ENCODE measurements around the gene CFAP73. TPM values are rescaled to one million over a fixed set of nuclear protein-coding genes. Genes with fewer than 3 reads are reported as not detected.
A peak's percentile ranks its signal among the peaks of the same experiment; 100 is the strongest.

The CFAP73 gene
- total RNA-seq, 1 experiment from 2014 or later = 0.23 TPM

DNA sequence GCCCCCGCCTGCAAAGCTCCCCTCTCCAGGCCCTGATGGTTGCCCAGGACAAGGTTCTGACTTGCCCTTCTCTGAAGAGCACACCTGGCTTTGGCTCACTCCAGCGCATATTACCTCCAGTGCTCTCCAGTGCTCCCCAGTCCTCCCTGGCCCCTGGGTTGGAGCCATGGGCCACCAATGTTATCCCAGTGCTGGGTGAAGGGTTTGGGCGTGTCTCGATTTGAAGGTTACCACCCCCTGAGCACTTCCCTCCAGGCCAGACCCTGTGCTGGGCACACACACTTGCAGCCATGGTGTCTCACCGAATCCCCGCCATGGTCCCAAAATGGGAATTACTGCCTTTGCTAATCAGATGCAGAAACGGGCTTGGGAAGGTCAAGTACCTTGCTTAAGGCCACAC lies 47.1 kb downstream of the CFAP73 start:
- Mint-ChIP-seq H3K4me1 (ENCODE audit: low read depth, unreplicated experiment) (peaks cover 7% of the 10 kb centered on the region), H3K27me3 (ENCODE audit: insufficient read depth, unreplicated experiment) (no peaks in the 10 kb centered on the region), H3K36me3 (ENCODE audit: insufficient read depth, unreplicated experiment) (peaks cover 28% of the 10 kb centered on the region), H3K9me3 (ENCODE audit: unreplicated experiment) (no peaks in the 10 kb centered on the region), H3K4me3 (ENCODE audit: unreplicated experiment) (no peak overlapping the region), H3K27ac (ENCODE audit: unreplicated experiment) (no peak overlapping the region)
- intact Hi-C loops (cut with micrococcal nuclease; ENCODE audit: unreplicated experiment) = loop anchor here (2.0 to 5.0 kb wide), 5 partner anchors 26 to 231 kb away; partner anchors contain the start of gene PLBD2
- 0 out of 2 replicates have a peak, but pooled peaks cover 1% of the 10 kb centered on the region for H3K36me3 ChIP-seq (ENCODE audit: control insufficient read depth, insufficient read depth, low read length)
- H3K4me1 ChIP-seq = peaks cover 4% of the 10 kb centered on the region; the same call in 1 of the 2 replicates
- H3K9me3 ChIP-seq = no peaks in the 10 kb centered on the region
- BruUV-seq (replicated peaks) = no TSS peak
- no peak overlapping the region for H3K4me3 ChIP-seq (ENCODE audit: low read depth, low read length)
- DNase-seq = no peak
- POLR2A ChIA-PET = no interaction called here
- CTCF ChIA-PET = no interaction called here
- H3K27me3 ChIP-seq (replicated peaks; ENCODE audit: control insufficient read depth, insufficient read depth, low read length) = no peaks in the 10 kb centered on the region
- TF ChIP-seq, protein P1, sequence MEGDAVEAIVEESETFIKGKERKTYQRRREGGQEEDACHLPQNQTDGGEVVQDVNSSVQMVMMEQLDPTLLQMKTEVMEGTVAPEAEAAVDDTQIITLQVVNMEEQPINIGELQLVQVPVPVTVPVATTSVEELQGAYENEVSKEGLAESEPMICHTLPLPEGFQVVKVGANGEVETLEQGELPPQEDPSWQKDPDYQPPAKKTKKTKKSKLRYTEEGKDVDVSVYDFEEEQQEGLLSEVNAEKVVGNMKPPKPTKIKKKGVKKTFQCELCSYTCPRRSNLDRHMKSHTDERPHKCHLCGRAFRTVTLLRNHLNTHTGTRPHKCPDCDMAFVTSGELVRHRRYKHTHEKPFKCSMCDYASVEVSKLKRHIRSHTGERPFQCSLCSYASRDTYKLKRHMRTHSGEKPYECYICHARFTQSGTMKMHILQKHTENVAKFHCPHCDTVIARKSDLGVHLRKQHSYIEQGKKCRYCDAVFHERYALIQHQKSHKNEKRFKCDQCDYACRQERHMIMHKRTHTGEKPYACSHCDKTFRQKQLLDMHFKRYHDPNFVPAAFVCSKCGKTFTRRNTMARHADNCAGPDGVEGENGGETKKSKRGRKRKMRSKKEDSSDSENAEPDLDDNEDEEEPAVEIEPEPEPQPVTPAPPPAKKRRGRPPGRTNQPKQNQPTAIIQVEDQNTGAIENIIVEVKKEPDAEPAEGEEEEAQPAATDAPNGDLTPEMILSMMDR (IDR thresholded peaks at IDR 0.05; ENCODE audit: insufficient read depth in 1 of 2, low read depth in 1 of 2, low read length in 1 of 2, severe bottlenecking in 1 of 2, unreplicated experiment in 1 of 2) = no peak

DNA sequence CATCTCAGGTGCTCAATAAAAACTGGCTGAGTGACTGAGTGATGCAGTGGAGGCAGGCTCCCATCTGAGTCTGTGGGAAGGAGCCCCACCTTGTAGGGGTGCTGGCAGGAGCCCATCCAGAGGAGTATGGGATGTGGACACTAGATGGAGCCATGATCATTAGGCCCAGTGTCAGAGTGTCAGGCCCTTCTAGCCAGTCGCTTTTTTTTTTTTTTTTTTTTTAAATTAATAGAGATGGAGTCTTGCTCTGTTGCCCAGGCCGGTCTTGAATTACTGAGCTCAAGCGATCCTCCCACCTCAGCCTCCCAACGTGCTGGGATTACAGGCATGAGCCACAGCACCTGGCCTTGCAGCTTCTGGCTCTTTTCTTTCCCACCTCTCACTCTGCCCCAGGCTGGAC lies 47.5 kb downstream of the CFAP73 start:
- 0 out of 2 replicates have a peak, but pooled peaks cover 1% of the 10 kb centered on the region for H3K36me3 ChIP-seq (ENCODE audit: control insufficient read depth, insufficient read depth, low read length)
- Mint-ChIP-seq H3K27me3 (ENCODE audit: insufficient read depth, unreplicated experiment) (no peaks in the 10 kb centered on the region), H3K4me1 (ENCODE audit: low read depth, unreplicated experiment) (peaks cover 7% of the 10 kb centered on the region), H3K4me3 (ENCODE audit: unreplicated experiment) (no peak overlapping the region), H3K36me3 (ENCODE audit: insufficient read depth, unreplicated experiment) (peaks cover 24% of the 10 kb centered on the region), H3K9me3 (ENCODE audit: unreplicated experiment) (no peaks in the 10 kb centered on the region), H3K27ac (ENCODE audit: unreplicated experiment) (no peak overlapping the region)
- intact Hi-C loops (cut with micrococcal nuclease; ENCODE audit: unreplicated experiment) = loop anchor here (1.0 to 5.0 kb wide), 6 partner anchors 26 to 230 kb away; partner anchors contain the start of gene PLBD2
- no peaks in the 10 kb centered on the region for H3K27me3 ChIP-seq (replicated peaks; ENCODE audit: control insufficient read depth, insufficient read depth, low read length)
- no TSS peak for BruUV-seq (replicated peaks)
- peak; percentile 81 to 83 for DNase-seq
- CTCF ChIA-PET = interaction anchor here (0.5 to 0.8 kb wide), 7 partner anchors 30 to 226 kb away, joined by 3 to 17 read pairs (median 4); no protein-coding TSS in a partner anchor
- H3K4me3 ChIP-seq (ENCODE audit: low read depth, low read length) = no peak overlapping the region
- no peaks in the 10 kb centered on the region for H3K9me3 ChIP-seq
- POLR2A ChIA-PET = interaction anchor here (0.5 to 0.6 kb wide), 3 partner anchors 26 to 40 kb away, joined by 4 to 7 read pairs (median 4); no protein-coding TSS in a partner anchor
- TF ChIP-seq, protein P1 (IDR thresholded peaks at IDR 0.05; ENCODE audit: insufficient read depth in 1 of 2, low read depth in 1 of 2, low read length in 1 of 2, severe bottlenecking in 1 of 2, unreplicated experiment in 1 of 2) = peak; percentile 66 to 86
- peaks cover 4% of the 10 kb centered on the region; the same call in 1 of the 2 replicates for H3K4me1 ChIP-seq

DNA sequence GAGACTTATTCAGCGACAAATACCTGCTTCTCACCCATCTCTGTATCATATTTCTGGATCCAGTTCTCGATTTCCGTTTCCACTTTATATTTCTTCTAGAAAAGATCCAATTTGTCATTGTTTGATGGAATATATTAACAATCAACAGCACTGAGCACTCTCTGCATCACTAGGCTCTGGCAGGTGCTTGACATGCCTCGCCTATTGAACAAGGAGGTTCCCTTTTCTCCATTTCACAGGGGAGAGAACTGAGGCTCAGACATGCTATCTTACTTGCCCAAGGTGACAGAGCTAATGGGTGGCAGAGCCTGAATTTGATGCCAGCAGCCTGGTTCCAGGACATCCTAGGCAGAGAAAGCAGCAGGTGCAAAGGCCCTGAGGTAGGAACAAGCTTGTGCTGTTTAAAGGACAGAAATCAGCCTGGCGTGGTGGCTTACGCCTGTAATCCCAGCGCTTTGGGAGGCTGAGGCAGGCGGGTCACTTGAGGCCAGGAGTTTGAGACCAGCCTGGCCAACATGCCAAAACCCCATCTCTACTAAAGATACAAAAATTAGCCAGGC lies 48.1 kb downstream of the CFAP73 start:
- Histone ChIP-seq H3K4me1 (peaks cover 4% of the 10 kb centered on the region; the same call in 1 of the 2 replicates), H3K9me3 (no peaks in the 10 kb centered on the region), H3K36me3 (ENCODE audit: control insufficient read depth, insufficient read depth, low read length) (0 out of 2 replicates have a peak, but pooled peaks cover 1% of the 10 kb centered on the region), H3K27me3 (replicated peaks; ENCODE audit: control insufficient read depth, insufficient read depth, low read length) (no peaks in the 10 kb centered on the region), H3K4me3 (ENCODE audit: low read depth, low read length) (no peak overlapping the region)
- TF ChIP-seq, protein P1 (IDR thresholded peaks at IDR 0.05; ENCODE audit: insufficient read depth in 1 of 2, low read depth in 1 of 2, low read length in 1 of 2, severe bottlenecking in 1 of 2, unreplicated experiment in 1 of 2) = no peak
- H3K9me3 Mint-ChIP-seq (ENCODE audit: unreplicated experiment) = no peaks in the 10 kb centered on the region
- no peak for DNase-seq
- intact Hi-C loops (cut with micrococcal nuclease; ENCODE audit: unreplicated experiment) = loop anchor here (1.0 to 5.0 kb wide), 6 partner anchors 25 to 230 kb away; partner anchors contain the start of gene PLBD2
- H3K27me3 Mint-ChIP-seq (ENCODE audit: insufficient read depth, unreplicated experiment) = no peaks in the 10 kb centered on the region
- POLR2A ChIA-PET = interaction anchor here (0.5 to 0.6 kb wide), 3 partner anchors 25 to 39 kb away, joined by 4 to 7 read pairs (median 4); no protein-coding TSS in a partner anchor
- no peak overlapping the region for H3K27ac Mint-ChIP-seq (ENCODE audit: unreplicated experiment)
- no peak overlapping the region for H3K4me3 Mint-ChIP-seq (ENCODE audit: unreplicated experiment)
- no TSS peak for BruUV-seq (replicated peaks)
- H3K36me3 Mint-ChIP-seq (ENCODE audit: insufficient read depth, unreplicated experiment) = peaks cover 18% of the 10 kb centered on the region
- CTCF ChIA-PET = interaction anchor here (0.5 to 0.8 kb wide), 7 partner anchors 29 to 225 kb away, joined by 3 to 17 read pairs (median 4); no protein-coding TSS in a partner anchor
- H3K4me1 Mint-ChIP-seq (ENCODE audit: low read depth, unreplicated experiment) = peaks cover 7% of the 10 kb centered on the region
